GM18508 (cell line): ENCODE measurements around the gene MRPL55.

ENCODE experiments used
- ATAC-seq: cut with Tn5 transposase; IDR thresholded peaks from one replicate; pipeline ENCODE4 v1.9.1; 2021; ENCODE audit warnings: moderate number of reproducible peaks; ENCODE audit not compliant: insufficient read depth, unreplicated experiment

MRPL55 gene

GRCh38 chr1:228088586-228089498, 20.3 kb downstream of the MRPL55 start:
- no peak for ATAC-seq

GRCh38 chr1:228087771-228088251, 21.3 kb downstream of the MRPL55 start:
- no peak for ATAC-seq

GRCh38 chr1:228085287-228085951, 23.7 kb downstream of the MRPL55 start:
- no peak for ATAC-seq

GRCh38 chr1:228084797-228085196, 24.3 kb downstream of the MRPL55 start:
- ATAC-seq = no peak

- ATAC-seq = no peak
These were observed 24.8 kb downstream of the MRPL55 start for GRCh38 chr1:228084325-228084724.

GRCh38 chr1:228083871-228084278, 25.2 kb downstream of the MRPL55 start:
- ATAC-seq = no peak

GRCh38 chr1:228082918-228083870, 25.9 kb downstream of the MRPL55 start:
- no peak for ATAC-seq

GRCh38 chr1:228082214-228082917, 26.7 kb downstream of the MRPL55 start, which contains the start of gene ARF1:
TSS of gene ARF1 (plus strand) at chr1:228082708. CDS start at chr1:228097115, 14,407 bp downstream.
- peak; percentile 44 for ATAC-seq

- peak; percentile 12 for ATAC-seq
These were observed 27.4 kb downstream of the MRPL55 start for GRCh38 chr1:228081578-228082213.

- ATAC-seq = no peak
These were observed 28.0 kb downstream of the MRPL55 start for GRCh38 chr1:228081144-228081543.

- no peak for ATAC-seq
These were observed 29.4 kb downstream of the MRPL55 start for GRCh38 chr1:228079601-228080263.

GRCh38 chr1:228079013-228079412, 30.1 kb downstream of the MRPL55 start:
- ATAC-seq = no peak

- ATAC-seq = no peak
These were observed 31.4 kb downstream of the MRPL55 start for GRCh38 chr1:228077565-228078330.

- no peak for ATAC-seq
These were observed 32.2 kb downstream of the MRPL55 start for GRCh38 chr1:228076796-228077430.

GRCh38 chr1:228075801-228076271, 33.3 kb downstream of the MRPL55 start:
- ATAC-seq = no peak

- no peak for ATAC-seq
These were observed 34.0 kb downstream of the MRPL55 start for GRCh38 chr1:228074954-228075730.
